NCI-H2029 treated with DMSO at 0.1 percent for 48 hours (cell line): ENCODE measurements around the gene CUL1.

Experiments used
- DNase-seq: peaks from one replicate; lab custom pipeline; 2025; lab: John Stamatoyannopoulos, UW

The CUL1 gene

DNA sequence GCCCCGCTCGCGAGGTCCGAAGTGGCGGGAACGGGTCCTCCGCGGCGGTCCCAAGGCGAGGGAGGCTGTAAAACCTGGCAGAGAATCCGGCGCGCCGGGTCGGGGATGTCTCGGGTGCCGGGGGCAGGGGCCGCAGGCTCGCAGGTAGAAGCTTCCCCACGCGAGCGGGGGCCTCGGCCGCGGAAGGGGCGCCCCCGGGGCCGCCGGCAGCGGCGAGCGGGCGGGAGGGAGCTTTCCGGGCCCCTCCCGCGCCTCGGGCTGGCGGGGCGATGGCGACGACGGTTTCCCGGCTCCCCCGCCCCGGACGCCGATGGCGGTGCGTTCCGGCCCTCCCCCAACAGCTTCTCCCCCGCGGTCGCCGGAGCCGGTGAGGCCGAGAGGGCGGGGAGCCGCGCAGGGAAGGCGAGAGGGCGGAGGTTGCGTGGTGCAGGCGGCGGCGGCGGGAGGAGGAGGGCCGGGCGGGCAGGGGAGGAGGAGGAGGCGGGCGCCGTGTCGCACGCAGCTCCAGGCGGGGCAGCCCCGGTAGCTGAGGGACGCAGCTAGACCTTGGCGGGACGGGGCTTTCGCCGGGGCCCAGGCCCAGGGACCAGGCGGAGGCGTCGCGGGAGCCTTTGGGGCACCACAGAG lies at the start of gene CUL1:
Gene CUL1 (plus strand): TSS at position 507 of the 627 bp plus-strand sequence. CDS start 31,220 bp downstream, outside the sequence.
- peak; percentile 47 for DNase-seq

DNA sequence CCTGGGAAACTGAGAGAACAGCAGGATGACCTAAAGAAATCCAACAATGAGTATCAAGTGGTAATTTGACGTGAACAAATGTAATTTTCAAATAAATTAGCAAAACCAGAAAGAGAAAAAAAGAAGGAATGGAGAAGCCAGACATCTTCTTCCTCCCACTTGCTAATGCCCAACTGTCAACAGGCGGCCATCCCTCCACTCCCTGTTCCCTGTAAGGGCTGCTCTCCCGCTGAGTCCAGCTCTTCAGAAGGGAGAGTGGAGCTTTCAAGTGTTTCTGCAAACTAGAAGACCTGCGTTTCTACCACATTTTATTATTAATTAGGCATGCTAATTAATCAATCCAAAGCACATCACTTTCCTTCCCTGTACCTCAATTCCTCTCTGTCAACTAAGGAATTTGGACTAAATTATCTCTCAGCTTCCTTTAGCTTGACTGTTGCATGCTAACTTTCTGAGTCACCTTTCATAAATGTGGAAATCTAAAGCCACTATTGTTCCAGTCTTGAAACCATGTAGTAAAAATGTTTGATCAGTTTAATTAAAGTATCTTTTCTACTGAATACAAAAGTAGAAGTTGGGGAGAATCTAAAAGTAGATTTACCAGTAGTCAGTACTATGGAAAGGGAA lies 48.4 kb upstream of the CUL1 start:
- DNase-seq, result no peak

DNA sequence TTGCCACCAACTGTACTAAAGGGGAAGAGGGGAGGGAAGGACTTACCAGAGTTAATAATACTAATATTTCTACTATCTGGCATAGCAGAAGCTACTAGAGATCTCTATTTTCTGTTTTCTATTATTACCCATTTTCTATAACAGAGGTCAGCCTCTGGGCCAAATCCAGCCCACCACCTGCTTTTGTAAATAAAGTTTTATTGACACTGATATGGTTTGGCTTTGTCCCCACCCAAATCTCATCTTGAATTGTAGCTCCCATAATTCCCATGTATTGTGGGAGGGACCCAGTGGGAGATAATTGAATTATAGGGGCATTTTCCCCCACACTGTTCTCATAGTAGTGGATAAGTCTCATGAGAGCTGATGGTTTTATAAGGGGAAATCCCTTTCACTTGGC lies 45.9 kb upstream of the CUL1 start:
- no peak for DNase-seq

DNA sequence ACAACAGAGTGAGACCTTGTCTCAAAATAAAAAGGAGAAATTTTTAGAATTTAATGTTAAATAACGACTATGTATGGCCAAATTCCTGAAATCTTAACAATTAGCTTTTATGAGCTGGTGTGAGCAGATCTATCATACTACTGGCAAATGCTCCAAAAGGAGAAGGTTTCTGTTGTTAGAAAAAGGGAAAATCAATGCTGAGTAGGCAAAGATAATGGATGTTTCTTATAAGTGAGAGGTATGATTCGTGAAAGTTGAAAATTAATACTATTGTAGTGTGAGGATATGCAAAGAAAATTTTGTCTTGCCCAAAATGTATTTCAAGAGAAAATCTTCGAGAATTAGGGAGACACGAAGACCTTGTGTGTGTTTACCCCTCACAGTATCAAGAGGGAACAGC lies 40.8 kb upstream of the CUL1 start:
- no peak for DNase-seq

DNA sequence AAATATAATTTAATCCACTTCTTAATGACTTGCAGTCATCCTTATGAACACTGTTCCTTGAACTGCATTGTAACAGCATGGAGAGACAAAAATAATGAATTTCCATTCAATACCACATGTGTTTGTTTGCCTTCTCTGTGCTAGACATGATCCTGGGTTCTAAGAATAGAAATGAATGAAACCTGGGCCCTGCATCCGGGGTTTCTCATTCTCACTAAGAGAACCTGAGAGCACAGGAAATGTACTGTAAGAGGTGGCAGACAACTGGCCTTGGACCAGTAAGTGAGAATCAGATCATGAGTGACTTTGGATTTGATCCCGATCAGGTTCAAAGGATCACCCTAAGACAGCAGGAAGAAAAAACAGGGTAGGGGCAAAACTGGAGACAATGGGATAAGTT lies 37.2 kb upstream of the CUL1 start:
- DNase-seq, result no peak

DNA sequence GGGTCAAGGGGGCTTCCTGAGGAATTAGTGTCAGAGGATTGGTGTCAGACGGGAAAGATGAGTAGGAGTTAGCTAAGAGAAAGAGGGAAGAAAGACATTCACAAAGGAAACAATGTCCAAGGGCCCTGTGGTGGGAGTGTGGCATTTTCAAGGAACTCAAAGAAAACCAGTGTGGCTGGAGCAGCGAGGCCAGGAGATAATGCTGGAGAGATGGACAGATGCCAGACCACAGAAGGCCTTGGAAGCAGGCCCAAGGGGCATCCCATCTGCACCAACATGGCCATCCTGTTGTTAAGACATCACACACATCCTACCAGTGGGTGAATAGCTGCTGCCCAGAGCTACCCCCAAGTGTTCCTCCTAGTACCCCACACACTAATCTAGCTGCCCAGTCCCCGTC lies 36.1 kb upstream of the CUL1 start:
- no peak for DNase-seq

DNA sequence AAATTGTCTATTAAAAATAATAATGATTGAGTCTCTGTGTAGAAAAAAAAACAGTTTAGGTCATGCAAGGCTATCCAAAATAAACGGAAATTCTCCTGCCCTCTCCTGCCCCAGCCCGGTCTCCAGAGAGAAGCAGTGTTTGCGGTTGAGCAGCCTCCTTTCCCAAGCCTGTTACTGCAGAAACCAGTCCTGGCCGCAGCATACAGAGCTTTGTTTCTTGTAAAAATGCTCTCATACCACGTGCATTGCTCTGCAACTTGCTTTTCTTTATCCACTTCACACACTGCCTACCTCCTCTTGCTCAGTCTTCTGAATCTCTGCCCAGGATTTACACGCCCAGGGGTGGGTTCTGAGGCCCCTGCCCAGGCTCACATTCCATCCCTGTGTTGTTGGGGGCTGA lies 34.4 kb upstream of the CUL1 start:
- no peak for DNase-seq

DNA sequence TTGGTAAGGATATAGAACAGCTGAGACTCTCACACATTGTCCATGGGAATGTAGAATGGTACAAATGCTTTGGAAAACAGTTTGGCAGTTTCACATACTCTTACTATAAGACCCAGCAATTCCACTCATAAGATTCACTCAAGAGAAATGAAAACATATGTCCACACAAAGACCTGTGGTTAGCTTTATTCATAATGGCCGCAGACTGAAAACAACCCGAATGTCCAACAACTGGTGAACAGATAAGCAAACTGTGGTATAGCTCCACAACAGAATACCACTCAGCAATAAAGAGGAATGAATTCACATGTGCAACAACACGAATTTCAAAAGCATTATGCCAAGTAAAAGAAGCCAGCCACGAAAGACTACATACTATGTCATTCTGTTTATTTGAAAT lies 33.5 kb upstream of the CUL1 start:
- no peak for DNase-seq

DNA sequence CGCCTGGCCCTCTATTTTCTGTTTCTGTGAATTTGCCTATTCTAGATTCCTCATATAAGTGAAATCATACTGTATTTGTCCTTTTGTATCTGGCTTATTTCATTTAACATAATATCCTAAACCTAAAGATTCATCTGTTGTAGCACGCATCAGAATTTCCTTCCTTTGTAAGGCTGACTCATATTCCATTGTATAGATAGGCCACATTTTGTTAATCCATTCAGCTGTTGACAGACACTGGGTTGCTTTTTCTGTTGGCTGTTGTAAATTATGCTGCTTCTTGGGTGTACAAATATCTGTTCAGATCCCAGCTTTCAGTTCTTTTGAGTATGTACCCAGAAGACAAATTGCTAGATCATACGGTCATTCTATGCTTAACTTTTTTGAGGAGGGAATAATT lies 28.8 kb upstream of the CUL1 start:
- no peak for DNase-seq

DNA sequence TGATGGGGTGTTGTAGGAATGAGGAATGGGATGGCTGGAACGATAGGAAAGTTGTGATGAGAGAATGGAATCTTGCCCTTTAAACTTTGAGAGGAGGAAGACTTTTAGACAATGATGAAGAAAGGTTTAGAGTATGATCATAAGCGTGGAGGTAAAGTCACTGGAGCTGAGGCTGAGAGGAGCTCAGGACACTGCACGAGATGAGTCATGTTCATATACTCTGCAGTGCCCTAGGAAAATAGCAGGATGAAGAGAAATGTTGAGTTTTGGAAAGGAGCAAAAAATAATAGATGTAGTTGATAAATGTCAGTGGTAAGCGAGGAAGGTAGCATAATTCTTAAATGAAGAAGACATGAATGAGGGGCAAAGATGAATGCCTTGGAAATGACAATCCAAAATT lies 28.3 kb upstream of the CUL1 start:
- no peak for DNase-seq

DNA sequence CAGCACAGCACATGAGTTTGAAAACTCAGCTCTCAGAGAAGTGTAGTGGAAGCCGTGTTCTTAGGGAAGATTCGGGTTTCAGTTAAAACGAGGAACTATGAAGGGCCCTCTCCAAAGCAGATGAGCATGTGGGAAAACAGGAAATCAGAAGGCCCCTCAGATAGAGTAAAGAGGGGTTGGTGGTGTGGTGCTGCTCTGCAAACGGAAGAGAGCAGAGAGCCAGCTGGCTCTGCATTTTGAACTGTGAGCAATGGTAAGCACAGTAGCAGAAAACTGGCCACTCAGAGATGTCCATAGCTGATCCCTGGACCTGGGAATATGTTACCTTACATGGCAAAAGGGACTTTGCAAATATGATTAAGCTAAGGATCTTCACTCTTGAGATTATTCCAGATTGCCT lies 27.9 kb upstream of the CUL1 start:
- DNase-seq, result no peak

DNA sequence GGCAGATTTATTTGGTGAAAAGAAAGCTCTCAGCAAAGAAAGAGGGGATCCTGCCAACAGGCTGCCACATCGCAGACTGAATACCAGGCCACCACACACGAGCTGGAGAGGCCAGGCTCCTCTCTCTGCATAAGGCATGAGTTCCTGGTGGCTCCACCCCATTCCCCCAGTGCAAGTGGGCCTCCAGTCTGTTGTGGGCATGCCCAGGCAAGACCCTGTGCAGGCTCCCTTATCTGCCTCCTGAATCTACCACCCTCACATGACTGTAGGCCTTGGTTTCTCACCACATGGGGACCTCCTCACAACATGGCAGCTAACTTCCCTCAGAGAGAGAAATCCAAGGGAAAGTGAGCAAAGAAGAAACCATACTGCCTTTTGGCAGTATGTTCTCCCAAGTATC lies 26.7 kb upstream of the CUL1 start:
- no peak for DNase-seq

DNA sequence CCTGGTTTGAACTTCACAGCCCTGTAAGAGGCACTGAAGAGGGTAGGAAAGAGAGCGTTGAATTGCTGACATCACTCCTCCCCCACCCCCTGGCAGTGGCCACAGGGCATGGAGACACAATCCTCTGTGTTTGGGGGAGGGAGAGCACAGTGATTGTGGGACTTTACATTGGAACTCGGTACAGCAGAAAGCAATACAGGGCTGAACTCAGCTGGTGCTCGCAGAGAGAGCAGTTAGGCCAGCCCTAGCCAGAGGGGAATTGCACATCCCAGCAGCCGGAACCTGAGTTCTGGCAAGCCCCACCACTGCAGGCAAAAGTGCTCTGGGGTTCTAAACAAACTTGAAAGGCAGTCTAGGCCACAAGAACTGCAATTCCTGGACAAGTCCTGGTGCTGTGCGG lies 24.0 kb upstream of the CUL1 start:
- no peak for DNase-seq

DNA sequence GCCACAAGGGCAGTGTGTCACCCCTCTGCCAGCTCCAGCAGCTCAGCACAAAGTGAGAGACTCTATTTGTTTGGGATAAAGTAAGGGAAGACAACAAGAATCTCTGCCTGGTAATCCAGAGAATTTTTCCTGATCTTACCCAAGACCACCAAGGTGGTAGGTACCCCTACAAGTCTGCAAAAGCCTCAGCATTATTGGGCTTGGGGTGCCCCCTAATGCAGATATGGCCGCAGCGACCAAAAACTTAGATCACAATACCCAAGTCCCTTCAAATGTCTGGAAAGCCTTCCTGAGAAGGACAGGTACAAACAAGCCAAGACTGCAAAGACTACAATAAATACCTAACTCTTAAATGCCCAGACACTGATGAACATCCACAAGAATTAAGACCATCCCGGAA lies 22.4 kb upstream of the CUL1 start:
- DNase-seq, result no peak

DNA sequence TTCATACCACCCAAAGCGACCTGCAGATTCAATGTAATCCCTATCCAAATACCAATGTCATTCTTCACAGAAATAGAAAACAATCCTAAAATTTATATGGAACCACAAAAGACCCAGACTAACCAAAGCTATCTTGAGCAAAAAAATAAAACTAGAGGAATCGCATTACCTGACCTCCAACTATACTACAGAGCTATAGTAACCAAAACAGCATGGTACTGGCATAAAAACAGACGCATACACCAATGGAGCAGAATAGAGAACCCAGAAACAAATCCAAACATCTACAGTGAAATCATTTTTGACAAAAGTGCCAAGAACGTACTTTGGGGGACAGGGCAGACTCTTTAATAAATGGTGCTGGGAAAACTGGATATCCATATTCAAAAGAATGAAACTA lies 16.9 kb upstream of the CUL1 start:
- DNase-seq, result no peak

DNA sequence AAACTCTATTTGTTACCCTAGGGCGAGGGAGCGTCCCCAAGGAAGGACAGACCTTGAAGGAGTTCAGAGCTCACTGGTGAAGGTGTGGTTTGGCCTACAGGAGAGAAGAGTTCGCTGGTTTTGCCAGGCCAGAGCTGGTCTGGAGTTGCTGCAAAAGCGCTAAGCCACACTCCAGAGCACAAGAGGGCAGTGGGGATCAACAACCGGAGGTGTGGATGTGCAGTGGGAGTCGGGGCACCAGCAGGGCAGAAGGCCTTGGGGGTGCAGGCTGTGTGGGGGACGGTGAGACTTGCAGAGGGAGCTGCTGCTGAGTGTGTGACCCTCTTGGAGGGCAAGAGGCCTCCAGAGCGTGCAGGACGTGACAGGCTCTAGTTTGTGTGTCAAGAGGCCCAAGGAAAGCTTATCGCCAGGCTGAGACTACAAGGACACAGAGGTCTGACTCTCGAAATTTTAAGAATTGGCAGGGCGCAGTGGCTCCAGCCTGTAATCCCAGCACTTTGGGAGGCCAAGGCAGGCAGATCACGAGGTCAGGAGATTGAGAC lies 14.3 kb upstream of the CUL1 start:
- no peak for DNase-seq

DNA sequence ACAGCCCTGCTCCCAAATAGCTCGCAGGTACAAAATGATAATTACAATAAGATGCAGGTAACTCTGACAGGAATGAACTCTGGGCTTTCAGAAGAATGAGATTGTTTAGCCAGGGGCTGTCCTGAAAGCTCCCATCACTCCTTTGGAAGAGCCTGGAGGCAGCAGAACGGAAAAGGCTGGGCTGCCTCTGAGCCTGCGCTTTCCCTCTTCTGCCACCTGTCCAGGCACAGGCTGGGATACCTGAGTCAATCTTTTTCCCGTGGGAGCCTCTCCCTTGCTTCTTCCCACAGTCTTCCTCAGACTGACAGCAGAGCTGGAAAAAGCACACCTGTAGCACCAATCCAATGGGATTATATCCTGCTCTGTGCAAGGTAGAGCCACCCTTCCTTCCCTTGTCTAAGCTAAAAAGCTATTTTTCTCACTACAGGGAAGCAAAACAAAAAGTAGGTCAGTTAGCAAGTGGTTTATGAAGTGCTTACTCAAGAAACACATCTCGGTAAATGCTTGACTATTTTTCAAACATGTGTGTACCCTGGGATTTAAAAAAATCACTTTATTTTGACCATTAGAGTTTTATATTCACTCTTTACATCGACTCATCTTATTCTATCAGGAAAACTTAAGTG lies 12.3 kb upstream of the CUL1 start:
- no peak for DNase-seq

DNA sequence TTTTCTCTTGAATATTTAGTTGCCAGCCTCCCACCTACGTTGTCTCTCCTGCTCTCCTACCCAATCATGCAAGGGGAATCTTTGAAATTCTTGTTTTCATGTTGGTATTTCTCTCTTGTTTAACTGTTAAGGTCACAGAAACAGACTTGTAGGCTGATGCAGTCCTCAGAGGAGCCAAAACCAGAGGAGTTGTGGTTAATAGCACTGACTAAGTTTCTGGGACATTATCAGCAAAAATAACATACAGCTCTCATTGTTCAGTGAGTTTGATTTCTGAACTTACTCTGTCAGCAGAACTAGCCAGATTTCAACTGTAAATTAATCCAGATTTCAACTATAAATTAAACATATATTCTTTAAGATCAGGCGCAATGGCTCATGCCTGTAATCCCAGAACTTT lies 11.1 kb upstream of the CUL1 start:
- DNase-seq, result no peak

DNA sequence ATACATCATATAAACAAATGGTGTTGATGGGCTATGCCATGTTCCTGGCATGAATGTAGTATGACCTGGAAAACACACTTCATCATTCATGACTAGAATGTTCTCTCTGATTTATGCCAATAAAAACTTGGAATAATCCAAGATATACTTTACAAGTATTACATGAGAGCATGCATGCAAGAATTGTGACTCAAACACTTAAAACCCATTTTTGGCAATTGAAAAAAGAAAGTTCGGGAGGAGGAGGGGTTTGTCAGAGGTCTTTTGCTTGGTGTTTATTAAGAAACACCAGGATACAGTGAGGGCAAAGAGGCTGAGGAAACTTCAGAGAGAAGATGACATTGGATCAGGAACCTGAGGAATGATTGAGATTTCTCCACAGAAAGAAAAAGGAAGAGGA lies 10.2 kb upstream of the CUL1 start:
- DNase-seq, result no peak

DNA sequence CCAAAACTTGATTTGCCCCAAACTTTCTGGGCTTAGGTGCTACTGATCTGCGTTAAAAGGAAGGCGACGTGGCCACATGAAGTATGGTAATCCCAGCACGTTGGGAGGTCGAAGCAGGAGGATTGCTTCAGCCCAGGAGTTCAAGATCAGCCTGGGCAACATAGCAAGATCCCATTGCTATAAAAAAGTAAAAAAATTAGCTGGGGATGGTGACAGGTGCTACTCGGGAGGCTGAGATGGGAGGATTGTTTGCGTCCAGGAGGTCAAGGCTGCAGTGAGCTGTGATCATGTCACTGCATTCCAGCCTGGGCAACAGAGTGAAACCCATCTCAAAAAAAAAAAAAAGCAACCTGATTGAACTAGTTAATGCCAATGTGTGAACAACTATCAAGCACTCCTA lies 5.1 kb upstream of the CUL1 start:
- no peak for DNase-seq

DNA sequence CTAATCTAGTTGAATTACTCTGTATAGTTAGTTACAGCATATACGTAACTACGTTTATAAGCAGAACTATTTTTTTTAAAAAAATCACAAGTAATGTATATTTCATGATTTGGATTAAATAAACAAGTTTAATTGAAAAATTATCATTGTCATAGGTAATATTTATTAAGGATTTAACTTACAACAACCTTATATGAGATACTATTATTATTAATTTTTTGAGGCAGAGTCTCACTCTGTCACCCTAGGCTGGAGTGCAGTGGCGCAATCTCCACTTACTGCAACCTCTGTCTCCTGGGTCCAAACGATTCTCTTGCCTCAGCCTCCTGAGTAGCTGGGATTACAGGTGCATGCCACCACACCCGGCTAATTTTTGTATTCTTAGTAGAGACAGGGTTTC lies 4.1 kb upstream of the CUL1 start:
- no peak for DNase-seq

DNA sequence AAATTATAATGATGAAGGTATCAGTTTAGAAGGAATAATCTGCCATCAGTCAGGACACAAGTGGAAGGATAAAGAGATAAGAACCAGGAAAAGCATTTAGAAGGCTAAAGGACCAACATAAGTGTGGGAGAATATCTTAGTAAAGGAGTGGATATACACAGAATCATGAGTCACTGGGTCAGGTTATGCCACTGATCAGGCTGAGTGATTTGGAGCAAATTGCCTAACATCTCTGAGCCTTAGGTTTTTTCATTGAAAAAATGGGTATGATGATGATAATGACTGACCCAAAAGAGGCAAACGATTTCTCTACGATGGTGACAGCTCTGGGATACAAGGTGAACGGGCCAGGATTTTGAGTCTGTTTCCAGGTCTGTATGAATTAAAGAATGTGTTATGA lies 2.8 kb upstream of the CUL1 start:
- DNase-seq, result no peak

DNA sequence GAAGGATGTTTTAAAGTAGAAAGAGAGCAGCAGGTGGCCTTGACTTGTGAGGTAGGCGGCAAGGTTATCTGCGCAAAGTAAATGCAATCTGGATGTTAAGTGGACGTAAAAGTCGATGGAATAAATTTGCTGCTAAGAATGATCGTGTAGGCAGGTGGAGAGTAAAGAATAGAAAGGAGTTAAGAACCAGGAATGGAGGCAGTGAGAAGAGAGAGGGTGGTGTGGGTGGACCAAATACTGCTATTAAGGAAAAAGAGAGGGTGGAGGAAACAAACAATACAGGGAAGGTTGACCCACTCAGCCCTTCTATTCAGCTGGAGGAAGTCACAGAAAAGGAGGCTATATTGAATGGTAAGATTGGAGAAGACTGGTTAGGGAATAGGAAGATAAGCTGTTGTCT lies 1.9 kb upstream of the CUL1 start:
- DNase-seq, result no peak
